22Rv1 (cell line): ENCODE results near the gene CAB39L.

Experiments used
- CTCF ChIP-seq: fragments of 450-650 bp; IDR thresholded peaks from 2 replicates; pipeline ENCODE4 v1.5.1; 2017; ENCODE audit warnings: mild to moderate bottlenecking
- ZFX ChIP-seq: fragments of 450-650 bp; IDR thresholded peaks from 2 replicates; pipeline ENCODE4 v1.6.1; 2017; ENCODE audit warnings: antibody characterized with exemption, borderline replicate concordance

- TF ChIP-seq CTCF = no peak
- no peak for TF ChIP-seq ZFX
Observed at GRCh38 chr13:49464085-49464484, 20.2 kb upstream of the CAB39L start.
